ENCODE data around the gene GSX1.

GSX1 gene

GRCh38 chr13:27796544-27797227, 4.4 kb downstream of the GSX1 start:
- Histone ChIP-seq H3K36me3 (no peaks in the 10 kb centered on the region), H3K9me3 (no peaks in the 10 kb centered on the region), H3K4me3 (ENCODE audit: low read depth, low read length) (no peak overlapping the region), H3K27me3 (peaks cover 83% of the 10 kb centered on the region), H3K4me1 (no peaks in the 10 kb centered on the region)
- no peak for TF ChIP-seq CTCF (IDR thresholded peaks at IDR 0.05; ENCODE audit: low read depth, low read length)
- no peak for DNase-seq

GRCh38 chr13:27797228-27797624, 4.9 kb downstream of the GSX1 start:
- H3K36me3 ChIP-seq, result no peaks in the 10 kb centered on the region
- peaks cover 78% of the 10 kb centered on the region for H3K27me3 ChIP-seq
- peak; percentile 24 for TF ChIP-seq CTCF (IDR thresholded peaks at IDR 0.05; ENCODE audit: low read depth, low read length)
- DNase-seq, result peak; percentile 34
- no peak overlapping the region for H3K4me3 ChIP-seq (ENCODE audit: low read depth, low read length)
- no peaks in the 10 kb centered on the region for H3K9me3 ChIP-seq
- H3K4me1 ChIP-seq, result no peaks in the 10 kb centered on the region

- DNase-seq, result no peak
- H3K27me3 ChIP-seq, result peaks cover 75% of the 10 kb centered on the region
- no peaks in the 10 kb centered on the region for H3K36me3 ChIP-seq
- TF ChIP-seq CTCF (IDR thresholded peaks at IDR 0.05; ENCODE audit: low read depth, low read length), result no peak
- no peak overlapping the region for H3K4me3 ChIP-seq (ENCODE audit: low read depth, low read length)
- no peaks in the 10 kb centered on the region for H3K4me1 ChIP-seq
- H3K9me3 ChIP-seq, result no peaks in the 10 kb centered on the region
Measured at GRCh38 chr13:27806744-27807387, 14.6 kb downstream of the GSX1 start.

GRCh38 chr13:27808851-27809550, 16.7 kb downstream of the GSX1 start:
- Histone ChIP-seq H3K9me3 (no peaks in the 10 kb centered on the region), H3K27me3 (peaks cover 75% of the 10 kb centered on the region), H3K36me3 (no peaks in the 10 kb centered on the region), H3K4me1 (no peaks in the 10 kb centered on the region), H3K4me3 (ENCODE audit: low read depth, low read length) (no peak overlapping the region)
- DNase-seq, result no peak
- no peak for TF ChIP-seq CTCF (IDR thresholded peaks at IDR 0.05; ENCODE audit: low read depth, low read length)

GRCh38 chr13:27810009-27810408, 17.7 kb downstream of the GSX1 start:
- Histone ChIP-seq H3K27me3 (peaks cover 74% of the 10 kb centered on the region), H3K9me3 (no peaks in the 10 kb centered on the region), H3K36me3 (no peaks in the 10 kb centered on the region), H3K4me1 (no peaks in the 10 kb centered on the region), H3K4me3 (ENCODE audit: low read depth, low read length) (no peak overlapping the region)
- TF ChIP-seq CTCF (IDR thresholded peaks at IDR 0.05; ENCODE audit: low read depth, low read length), result no peak
- DNase-seq, result no peak

- Histone ChIP-seq H3K27me3 (peaks cover 69% of the 10 kb centered on the region), H3K4me1 (no peaks in the 10 kb centered on the region)
- TF ChIP-seq CTCF (IDR thresholded peaks at IDR 0.05; ENCODE audit: low read depth, low read length), result no peak
Measured at GRCh38 chr13:27810461-27810860, 18.2 kb downstream of the GSX1 start.

More at GRCh38 chr13:27810461-27810860, 18.2 kb downstream of the GSX1 start:
- Histone ChIP-seq H3K36me3 (no peaks in the 10 kb centered on the region), H3K4me3 (ENCODE audit: low read depth, low read length) (no peak overlapping the region), H3K9me3 (no peaks in the 10 kb centered on the region)
- no peak for DNase-seq

Measured in BE2C (cell line).